Stimulated activated CD4-positive, alpha-beta T cell treated with anti-CD3 and anti-CD28 coated beads, TNF-alpha, amount 100 ng/mL, for 24 hours (primary cell): ENCODE results near the gene RNU6-8.

Experiments
- DNase-seq, 3 experiments: peaks; one replicate each; pipeline ENCODE4 v3.0.0-alpha.2; 2020; ENCODE audit warnings: low read depth in 3 of 3

The RNU6-8 gene

GRCh38 chr14:32202998-32203882 lies at the start of gene RNU6-8:
TSS of gene RNU6-8 (minus strand) at chr14:32203269.
- DNase-seq: peak; percentile 74 to 83 (median 78)

- DNase-seq: peak in 2 of 3 experiments; percentile 9 to 28
Observed at GRCh38 chr14:32252030-32252670, 49.1 kb upstream of the RNU6-8 start.

- no peak for DNase-seq
Observed at GRCh38 chr14:32251530-32251929, 48.5 kb upstream of the RNU6-8 start.

- DNase-seq: no peak
Observed at GRCh38 chr14:32250681-32251080, 47.6 kb upstream of the RNU6-8 start.

- no peak for DNase-seq
Observed at GRCh38 chr14:32249780-32250179, 46.7 kb upstream of the RNU6-8 start.

GRCh38 chr14:32249371-32249770 lies 46.3 kb upstream of the RNU6-8 start:
- DNase-seq: no peak

- no peak for DNase-seq
Observed at GRCh38 chr14:32246751-32247150, 43.7 kb upstream of the RNU6-8 start.

GRCh38 chr14:32244404-32244803 lies 41.3 kb upstream of the RNU6-8 start:
- no peak for DNase-seq

GRCh38 chr14:32233260-32233659 lies 30.2 kb upstream of the RNU6-8 start:
- no peak for DNase-seq

- DNase-seq: no peak
Observed at GRCh38 chr14:32232481-32232880, 29.4 kb upstream of the RNU6-8 start.

GRCh38 chr14:32230695-32231280 lies 27.7 kb upstream of the RNU6-8 start:
- no peak for DNase-seq

- DNase-seq: no peak
Observed at GRCh38 chr14:32230181-32230580, 27.1 kb upstream of the RNU6-8 start.

- no peak for DNase-seq
Observed at GRCh38 chr14:32226056-32226455, 23.0 kb upstream of the RNU6-8 start.

GRCh38 chr14:32225378-32225920 lies 22.4 kb upstream of the RNU6-8 start:
- DNase-seq: no peak

- DNase-seq: no peak
Observed at GRCh38 chr14:32224737-32225377, 21.8 kb upstream of the RNU6-8 start.

GRCh38 chr14:32217301-32217700 lies 14.2 kb upstream of the RNU6-8 start:
- DNase-seq: no peak

- DNase-seq: no peak
Observed at GRCh38 chr14:32212833-32213232, 9.8 kb upstream of the RNU6-8 start.

GRCh38 chr14:32211068-32211404 lies 8.0 kb upstream of the RNU6-8 start:
- DNase-seq: no peak

- no peak for DNase-seq
Observed at GRCh38 chr14:32209471-32209870, 6.4 kb upstream of the RNU6-8 start.

GRCh38 chr14:32208490-32208889 lies 5.4 kb upstream of the RNU6-8 start:
- no peak for DNase-seq

GRCh38 chr14:32206552-32206951 lies 3.5 kb upstream of the RNU6-8 start:
- no peak for DNase-seq

GRCh38 chr14:32205984-32206383 lies 2.9 kb upstream of the RNU6-8 start:
- no peak for DNase-seq
